GM04503 (cell line): ENCODE measurements around the gene CYP4B1.
"Not testable (repeated sequence)": the region's sequence is repeated elsewhere in the genome, so short reads cannot be mapped to it uniquely, and the experiment has no call there.

Source experiments
- DNase-seq: peaks from one replicate; pipeline ENCODE4 v3.0.0-alpha.2; 2012; ENCODE audit warnings: low read depth

The CYP4B1 gene

GRCh38 chr1:46798810-46799209 lies at the start of gene CYP4B1:
TSS of gene CYP4B1 (plus strand) at chr1:46799046. CDS start at chr1:46799082, 36 bp downstream.
- no peak for DNase-seq

DNA sequence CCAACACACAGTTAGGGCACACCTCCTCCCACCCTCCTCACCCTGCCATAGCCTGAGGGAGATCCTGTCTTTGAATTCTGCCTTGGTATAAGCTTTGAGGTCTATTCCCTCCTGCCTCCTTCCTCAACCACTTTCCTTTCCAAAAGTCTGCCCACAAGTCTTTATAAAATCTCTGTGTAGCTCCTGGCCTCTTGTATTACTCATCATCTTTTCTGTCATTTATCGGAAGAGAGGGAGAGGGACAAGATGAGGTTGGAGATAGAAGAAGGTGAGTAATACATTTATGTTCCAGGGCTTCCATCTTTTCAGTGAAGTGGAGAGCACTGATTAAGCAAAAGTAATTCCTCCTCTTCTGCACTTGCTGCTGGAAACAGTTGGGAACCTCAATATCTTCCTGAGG lies 49.4 kb upstream of the CYP4B1 start:
- no peak for DNase-seq

DNA sequence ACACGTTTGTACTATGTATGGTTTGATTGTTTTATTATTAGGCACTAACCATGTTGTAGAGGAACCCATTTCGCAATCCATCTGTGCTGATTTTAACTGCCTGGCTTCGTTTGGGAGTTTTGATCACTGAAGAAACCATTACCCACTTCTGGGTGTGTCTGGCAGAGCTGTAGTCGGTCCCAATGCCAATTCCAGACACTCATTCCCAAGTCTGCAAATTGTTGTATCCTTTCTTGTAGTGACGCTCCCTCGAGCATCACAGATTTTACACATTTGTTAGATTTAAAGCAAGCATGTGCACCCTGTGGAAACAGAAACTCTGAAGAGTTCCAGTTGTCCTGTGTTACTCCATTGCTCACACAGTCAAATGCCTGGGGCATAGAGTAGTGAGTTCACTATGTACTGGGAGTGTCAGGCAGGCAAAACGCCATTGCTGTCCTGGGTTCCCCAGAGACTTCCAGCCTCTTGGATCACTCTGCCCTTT lies 48.9 kb upstream of the CYP4B1 start:
- DNase-seq, result no peak

GRCh38 chr1:46753985-46754384 lies 44.9 kb upstream of the CYP4B1 start:
- no peak for DNase-seq

- DNase-seq, result not testable (repeated sequence)
Observed at GRCh38 chr1:46754707-46755106, 44.1 kb upstream of the CYP4B1 start.

GRCh38 chr1:46755121-46755520 lies 43.7 kb upstream of the CYP4B1 start:
- no peak for DNase-seq

GRCh38 chr1:46757247-46757955 lies 41.4 kb upstream of the CYP4B1 start:
- no peak for DNase-seq

DNA sequence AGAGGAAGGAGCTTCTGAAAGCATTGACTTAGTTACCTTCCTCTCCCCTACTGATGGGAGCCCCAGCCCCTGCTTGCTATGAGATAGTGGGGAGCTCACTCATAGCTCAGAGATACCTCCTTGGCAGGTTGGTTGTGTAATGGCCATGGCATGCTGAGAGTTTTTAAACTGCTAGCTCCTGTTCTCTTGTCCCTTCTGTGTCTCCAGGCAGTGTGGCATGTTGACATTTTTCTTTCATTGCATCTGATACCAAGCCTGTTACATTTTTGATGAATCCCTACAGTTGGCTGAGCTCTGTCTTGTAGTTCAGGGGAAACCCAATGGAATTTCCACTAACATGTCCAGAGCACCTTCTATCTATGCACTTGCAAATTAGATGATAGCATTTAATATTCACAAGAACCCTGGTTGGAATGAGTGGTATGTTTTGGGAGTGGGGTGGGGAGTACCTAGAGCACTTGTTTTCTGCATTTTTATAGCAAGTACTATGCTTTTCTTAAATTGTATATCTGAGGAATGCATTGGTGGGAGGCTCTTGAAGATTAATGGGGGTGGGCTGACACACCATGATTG lies 40.8 kb upstream of the CYP4B1 start:
- no peak for DNase-seq

DNA sequence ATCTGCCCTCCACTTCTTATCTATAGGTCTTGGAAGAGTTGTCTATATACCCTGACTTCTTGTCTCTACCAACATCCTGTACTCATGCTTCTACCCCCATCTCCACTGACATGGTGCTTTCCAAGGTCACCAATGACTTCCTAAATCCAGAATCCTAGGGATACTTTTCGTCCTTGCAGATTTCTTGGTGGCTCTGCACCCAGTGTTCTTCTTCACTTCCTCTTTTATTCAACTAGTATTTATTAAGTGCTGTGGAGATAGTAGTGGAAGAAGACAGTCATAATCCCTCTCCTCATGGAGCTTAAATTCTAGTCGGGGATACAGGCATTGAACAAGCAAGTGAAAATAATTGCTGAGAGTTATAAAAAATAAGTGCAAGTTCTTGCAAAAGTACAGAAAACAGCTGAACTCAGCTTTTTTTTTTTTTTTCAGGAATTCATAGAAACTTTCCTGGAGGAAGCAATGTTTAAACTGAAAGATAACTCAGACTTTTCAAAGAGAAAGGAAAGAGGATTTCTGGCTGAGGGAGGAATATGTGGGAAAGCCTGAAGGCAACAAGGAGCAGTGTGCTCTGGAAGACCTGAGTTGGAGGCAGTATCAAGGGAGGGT lies 38.2 kb upstream of the CYP4B1 start:
- DNase-seq, result no peak

DNA sequence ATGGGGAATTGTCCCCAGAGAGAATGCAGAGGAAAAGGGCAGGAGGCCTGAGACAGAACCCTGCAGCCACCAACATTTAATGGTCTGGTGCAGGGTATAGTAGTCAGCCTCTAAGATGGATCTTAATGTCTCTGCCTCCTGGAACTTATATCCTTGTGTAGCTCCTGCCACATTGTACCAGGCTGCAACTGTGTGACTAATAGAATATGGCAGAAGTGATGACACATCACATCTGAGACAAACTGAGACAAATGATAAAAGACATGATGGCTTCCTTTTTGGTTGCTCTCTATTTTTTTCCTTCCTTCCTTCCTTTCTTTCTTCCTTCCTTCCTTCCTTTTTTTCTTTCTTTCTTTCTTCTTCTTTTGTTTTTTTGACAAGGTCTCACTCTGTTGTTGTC lies 37.1 kb upstream of the CYP4B1 start:
- no peak for DNase-seq

- no peak for DNase-seq
Observed at GRCh38 chr1:46764402-46764801, 34.4 kb upstream of the CYP4B1 start.

DNA sequence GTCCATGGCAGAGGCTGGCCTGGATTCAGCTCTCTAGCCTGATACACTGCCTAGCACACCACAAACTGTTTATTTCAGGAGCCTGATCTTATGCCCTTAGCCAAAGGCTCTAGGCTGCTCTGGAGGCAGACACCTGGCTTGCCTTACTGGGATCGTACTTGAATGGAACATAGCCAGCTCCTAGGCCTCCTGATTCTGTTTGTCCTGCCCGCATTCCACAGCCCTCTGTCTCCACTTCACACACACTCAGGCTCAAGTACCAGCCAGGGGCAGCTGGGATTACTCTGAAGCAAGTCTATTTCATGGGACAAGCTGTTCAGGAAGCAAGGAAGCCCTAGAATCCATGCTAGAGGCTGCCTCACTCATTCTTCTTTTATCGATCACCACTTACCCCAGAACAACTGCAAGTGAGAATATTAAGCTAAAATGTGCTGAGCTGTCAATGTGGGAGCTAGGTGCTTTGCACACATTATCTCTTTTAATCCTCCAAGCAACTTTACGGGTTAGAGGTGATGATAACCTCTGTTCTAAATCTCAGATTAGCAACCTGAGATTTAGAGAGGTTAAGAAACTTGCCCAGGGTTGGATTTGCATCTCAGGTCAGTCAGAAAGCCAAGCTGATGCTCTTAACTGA lies 31.1 kb upstream of the CYP4B1 start:
- DNase-seq, result no peak

DNA sequence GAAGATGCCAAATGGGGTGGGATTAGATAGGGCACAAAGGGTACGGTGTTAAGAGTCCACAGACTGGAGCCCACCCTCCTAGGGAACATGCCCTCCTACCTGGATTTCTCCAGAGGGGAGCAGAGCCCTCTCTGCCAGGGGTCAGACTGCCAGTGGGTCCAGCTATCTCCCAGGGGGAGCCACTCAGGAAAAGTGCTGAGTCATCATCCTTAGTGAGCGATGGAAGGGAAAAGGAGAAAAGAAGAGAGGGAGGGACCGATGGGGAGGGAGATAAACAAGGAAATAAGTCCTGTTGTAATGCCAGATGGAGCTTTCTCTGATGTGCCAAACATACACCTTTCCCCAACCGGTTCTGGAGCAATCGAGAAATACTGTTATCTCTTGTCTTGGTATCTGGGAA lies 30.4 kb upstream of the CYP4B1 start:
- DNase-seq, result no peak

DNA sequence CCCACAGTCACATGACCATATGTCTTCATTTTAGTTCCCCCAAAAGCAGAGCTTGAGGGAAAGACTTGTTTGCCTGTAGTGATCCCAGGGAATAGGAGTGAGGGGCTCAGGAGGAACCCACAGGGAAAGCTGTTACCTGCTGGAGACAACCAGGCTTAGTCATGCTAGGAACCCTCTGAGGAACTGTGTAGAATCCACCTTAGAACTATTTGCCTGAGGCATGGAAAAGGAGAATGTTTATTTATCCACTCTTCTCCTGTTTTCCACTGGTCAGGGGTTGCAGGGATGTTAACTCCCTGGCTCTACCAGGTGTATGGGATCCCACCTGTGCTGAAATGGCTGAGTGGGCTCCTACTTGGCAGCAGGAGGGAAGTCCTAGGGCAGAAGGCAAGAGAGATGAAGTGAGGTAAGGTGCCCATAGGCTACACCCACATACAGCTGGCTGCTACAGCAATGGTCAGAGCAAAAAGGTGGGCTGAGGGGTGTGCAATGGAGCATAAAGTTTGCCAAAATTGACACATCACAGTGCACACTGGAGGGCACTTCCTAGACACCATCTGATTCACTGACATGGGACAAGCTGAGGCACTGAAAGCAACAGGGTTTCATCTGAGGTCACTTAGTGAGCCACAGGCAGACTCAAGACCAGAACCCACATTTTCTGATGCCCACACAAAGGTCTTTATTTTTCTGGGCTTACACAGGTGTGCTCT lies 29.7 kb upstream of the CYP4B1 start:
- no peak for DNase-seq

GRCh38 chr1:46770541-46770940 lies 28.3 kb upstream of the CYP4B1 start:
- DNase-seq, result no peak

- DNase-seq, result no peak
Observed at GRCh38 chr1:46772571-46772970, 26.3 kb upstream of the CYP4B1 start.

GRCh38 chr1:46774297-46774696 lies 24.5 kb upstream of the CYP4B1 start:
- no peak for DNase-seq

DNA sequence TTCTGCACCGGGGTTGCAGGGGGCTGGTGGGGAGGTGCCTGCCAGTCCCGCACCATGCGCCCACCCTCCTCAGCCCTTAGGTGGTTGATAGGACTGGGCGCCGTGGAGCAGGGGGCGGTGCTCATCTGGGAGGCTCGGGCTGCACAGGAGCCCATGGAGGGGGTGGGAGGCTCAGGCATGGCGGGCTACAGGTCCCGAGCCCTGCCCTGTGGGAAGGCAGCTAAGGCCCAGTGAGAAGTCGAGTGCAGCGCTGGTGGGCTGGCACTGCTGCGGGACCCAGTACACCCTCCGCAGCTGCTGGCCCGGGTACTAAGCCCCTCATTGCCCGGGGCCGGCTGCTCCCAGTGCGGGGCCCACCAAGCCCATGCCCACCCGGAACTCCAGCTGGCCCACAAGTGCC lies 20.4 kb upstream of the CYP4B1 start:
- not testable (repeated sequence) for DNase-seq

- DNase-seq, result no peak
Observed at GRCh38 chr1:46784666-46785065, 14.2 kb upstream of the CYP4B1 start.

- DNase-seq, result not testable (repeated sequence)
Observed at GRCh38 chr1:46788634-46789033, 10.2 kb upstream of the CYP4B1 start.

- DNase-seq, result no peak
Observed at GRCh38 chr1:46790446-46791101, 8.3 kb upstream of the CYP4B1 start.

DNA sequence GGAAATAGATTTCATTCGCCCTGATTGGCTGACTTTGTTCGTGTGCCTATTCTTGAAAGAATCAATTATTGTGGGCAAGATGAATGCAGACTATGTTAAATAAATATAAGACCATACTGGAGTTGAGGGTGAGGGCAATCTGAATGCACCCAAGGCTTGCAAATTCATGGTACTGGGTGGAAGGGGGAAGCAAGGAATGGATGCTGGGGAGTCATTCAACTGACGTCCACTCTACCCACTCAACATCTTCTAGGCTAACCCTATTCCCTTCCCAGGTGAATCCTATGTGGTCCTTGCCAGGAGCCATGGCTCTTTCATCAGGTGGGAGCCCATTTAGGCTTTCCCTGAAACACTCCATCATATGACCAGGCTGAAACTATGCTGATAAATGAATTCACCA lies 5.7 kb upstream of the CYP4B1 start:
- DNase-seq, result no peak
